T-helper 2 cell (primary cell): ENCODE measurements around the gene DUSP22.

Experiments used
- DNase-seq, 5 experiments: peaks; one replicate each; pipeline versions ENCODE4 v3.0.0 to v3.0.0-alpha.2; 2012 to 2022

Gene DUSP22

DNA sequence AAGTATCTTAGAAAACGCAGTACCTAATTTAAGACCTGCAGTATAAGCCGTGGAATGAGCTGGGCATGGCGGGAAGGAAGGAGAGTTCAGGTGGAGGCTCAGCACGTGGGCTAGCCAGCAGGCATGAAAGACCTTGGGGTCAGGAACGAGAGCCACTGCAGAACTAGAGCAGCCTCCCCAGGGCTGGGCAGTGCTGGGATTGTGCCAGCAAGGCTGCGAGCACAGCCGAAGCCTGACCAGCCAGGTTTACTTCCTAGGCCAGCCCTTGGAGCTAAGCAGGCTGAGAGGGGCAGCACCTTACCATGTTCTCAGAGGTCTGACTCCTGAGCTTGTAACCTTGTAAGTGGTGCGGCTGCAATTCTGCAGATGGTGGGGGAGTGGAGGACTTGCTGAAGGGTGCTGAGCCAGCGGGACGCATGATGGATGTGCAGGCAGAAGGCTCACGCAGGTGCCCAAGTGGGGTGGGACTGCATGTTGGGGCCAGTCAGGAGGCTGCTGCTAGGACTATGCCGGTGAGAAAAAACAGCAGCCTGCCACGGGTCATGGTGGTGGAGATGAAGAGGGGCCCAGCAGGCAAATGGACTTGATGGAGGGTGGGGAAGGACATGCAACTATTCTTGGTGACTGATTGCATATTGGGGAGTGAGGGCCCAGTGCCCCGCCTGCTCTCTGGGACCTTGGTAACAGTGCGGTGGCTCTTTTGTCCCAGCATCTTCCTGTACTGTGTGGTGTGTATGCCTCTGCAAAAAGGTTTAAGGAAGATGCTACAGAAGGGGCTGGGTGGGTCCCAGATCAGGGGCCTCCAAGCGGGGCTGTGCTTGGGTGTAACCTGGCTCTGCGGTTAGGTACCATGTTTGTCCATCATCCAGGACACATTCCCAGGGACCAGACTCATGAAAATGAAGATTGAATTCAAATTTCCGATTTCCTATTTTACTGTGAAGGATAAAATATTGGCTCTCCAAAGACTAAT, 61.6 kb downstream of the DUSP22 start:
- DNase-seq, result no peak

DNA sequence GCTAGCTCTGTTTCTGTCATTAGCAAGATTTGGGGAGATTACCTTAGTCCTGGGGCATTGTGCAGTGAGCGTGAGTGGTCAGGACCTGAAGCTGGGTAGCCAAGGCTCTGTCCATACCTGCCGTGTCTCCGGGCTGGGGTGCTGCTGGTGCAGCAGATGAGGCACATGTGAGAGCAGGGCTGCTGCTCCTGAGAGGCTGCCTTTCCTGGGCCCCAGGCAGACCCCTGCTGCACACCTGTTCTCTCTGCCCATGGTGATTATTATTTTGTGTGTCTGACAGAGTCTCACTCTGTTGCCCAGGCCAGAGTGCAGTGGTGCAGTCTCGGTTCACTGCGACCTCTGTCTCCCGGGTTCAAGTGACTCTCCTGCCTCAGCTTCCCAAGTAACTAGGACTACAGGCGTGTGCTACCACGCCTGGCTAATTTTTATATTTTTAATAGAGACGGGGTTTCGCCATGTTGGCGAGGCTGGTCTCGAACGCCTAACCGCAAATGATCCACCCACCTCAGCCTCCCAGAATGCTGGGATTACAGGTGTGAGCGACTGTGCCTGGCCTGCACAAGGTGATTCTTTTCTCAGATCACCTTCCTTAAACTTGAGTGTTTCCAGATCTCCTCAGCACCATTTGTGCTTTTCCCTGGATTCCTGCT, 62.5 kb downstream of the DUSP22 start:
- DNase-seq, result no peak

DNA sequence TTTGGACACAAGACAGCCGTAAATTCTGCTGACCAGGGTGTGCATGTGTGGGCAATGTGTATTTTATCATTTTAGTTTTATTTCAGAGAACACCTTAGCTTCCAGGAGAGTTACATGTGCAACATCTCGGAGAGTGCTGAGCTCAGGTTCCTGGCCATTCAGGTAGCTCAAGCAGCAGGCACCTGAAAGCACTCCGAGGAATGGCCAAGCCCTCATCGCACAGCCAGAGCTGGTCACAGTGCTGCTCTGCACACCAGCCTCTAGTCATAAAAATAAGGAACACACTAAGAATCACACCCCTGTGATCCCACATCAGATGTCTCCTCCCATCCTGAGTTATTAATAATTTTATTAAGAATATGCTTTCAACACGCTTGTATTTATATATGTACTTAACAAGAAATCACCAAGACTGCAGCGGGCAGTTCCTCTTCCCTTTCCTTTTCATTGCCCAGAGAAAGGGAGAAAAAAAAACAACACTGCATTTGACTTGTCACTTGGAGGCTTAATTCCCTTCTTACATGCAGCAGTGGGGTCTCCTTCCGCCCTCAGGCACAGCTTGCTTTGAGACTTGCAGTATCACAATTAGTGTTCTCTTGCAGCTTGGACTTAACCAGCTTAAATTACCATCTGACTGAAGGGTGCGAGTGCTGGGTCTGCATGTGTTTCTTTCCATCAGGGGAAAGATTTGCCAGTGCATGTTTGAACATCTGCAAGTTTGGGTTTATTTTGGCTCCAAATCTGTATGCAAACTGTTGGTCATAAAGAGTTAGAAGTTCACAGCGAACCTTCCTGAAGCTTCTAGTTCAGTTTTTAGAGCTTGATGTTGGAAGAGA, 63.3 kb downstream of the DUSP22 start:
- no peak for DNase-seq

DNA sequence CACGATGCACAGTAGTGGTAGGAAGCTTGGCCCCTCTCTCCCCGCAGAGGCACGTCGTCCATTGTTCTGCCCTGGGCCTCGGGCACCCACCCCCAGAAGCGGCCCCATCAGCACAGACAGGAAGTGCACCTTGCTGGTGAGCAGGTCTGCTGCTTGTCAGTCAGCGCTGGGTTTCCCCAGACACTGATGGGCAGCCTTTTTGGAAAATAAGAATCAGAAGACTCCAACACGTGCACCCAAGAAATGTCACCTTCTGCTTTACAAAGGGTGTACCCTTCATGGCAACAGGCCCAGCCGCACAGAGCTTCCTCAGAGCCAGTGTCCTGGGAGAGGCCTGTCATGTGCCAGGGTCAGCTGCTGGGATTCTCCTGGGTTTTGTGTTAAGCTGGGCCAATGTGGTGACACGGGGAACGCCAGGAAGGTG, 64.6 kb downstream of the DUSP22 start:
- DNase-seq, result no peak

DNA sequence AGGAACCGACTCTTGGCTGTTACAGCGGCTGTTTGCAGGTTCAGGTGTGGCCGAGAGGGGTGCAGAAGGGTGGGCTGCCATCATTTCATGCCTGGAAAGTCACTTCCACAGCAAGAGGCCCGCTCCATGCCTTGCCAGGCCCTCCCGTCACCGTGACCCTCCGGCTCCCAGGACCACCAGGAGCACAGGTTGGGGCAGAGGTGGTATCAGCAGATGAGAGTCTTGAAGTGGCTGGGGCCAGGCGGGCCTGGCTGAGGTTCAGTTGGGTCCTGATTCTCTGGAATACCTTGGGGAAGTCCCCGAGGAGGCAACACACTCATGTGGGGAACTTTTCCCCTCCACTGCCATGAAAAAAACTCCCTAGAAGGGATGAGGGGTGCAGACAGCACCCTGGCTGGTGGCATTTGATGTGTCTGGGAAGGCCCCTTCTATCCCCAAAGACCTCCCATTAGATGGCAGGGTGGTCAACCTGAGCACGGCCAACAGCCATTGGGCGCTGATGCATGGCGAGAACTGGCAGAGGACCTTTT, 65.0 kb downstream of the DUSP22 start:
- no peak for DNase-seq

DNA sequence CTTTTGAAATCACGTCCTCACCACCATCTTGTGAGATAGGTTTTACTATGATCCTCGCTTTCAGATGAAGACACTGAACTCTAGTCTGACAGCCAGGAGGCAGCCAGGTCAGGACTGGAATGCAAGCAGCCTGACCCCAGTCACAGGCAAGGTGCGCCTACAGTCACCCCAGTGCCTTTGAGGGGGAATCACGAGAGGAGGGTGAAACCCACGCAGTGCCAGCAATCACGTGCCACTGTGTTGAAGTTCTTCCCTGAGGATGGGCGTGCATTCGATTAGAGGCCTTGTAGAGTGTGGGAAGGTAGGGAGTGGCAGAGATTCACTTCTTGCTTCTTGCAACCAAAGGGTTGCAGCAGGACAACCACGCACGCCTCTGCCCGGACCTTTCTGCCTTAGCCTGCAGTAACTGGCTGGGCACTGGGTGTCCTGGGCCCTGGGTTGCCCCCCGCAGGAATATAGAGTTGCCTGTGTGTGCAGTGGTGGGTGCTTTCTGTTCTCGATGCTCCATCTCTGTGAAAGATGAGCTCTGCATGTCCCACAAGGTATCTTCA, 65.6 kb downstream of the DUSP22 start:
- DNase-seq, result no peak

DNA sequence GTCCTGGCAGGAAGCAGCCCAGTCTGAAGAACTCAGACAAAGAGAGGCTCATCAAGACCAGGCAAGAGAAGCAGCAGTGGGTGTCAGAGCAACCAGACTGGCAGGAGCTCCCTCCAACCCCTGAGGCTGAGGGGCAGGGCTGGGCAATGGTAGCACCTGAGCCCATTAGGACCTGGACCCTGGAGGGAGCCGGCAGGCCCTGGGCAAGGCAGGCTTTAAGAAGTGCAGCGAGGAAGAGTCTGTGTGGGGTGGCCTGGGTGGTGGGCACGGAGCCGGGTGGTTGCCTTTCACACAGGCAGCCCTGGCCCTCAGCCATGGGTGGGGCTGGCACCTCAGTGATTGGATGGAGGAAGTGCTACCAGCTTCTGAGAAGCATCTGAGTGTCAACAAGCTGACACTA, 66.1 kb downstream of the DUSP22 start:
- DNase-seq, result no peak

DNA sequence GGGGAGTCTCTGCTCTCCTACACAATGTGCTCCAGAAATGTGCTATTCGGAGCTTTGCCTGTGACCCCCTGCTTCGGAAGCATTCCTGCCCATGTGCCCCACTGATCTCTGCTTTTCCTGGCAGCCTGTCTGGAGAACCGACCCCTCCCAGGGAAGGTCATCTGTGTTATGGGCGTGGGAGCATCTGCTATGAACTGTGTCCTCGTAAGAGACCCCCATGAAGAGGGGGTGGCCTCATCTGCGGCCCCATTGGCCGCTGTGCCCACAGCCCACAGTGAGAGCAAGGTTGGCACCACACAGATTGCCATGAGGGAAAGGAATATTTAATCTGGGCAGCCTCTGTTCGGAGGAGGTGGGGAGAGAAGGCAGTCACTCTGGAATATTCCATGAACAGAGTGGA, 66.6 kb downstream of the DUSP22 start:
- DNase-seq, result no peak

DNA sequence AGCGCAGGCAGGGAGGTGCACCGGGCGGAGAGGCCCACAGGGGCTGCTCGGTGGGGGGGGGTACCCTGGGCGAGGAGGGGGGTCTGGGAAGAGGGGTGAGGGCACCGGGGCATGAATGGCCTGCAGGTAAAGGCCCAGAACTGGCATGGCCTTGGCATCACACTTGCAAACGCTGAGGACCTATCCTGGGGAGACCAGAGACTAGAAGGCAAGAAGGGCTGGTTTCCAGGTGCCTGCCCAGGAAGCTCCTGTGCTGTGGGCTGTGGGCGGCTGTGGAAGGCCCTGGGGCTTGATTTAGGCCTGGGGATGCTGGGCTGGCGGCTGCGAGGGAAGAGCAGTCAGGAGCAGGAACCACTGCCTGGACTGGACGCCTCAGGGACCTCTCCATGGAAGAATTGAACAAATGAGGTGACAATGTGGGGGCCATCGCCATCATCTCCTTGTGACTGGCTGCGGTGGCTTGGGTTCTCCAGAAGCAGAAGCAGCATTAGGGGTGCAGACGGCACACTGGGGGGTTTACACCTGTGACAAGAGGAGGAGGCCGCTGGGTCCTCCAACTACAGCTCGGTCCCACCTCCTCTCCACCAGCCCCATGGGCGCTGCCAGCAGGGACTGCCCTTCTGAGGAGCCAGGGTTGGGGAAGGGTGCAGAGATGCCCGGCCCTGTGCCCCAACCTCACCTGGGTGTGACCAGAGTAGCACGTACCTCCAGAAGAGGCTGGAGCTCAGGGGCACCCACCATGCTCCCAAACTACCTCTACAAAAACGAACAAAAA, 67.2 kb downstream of the DUSP22 start:
- DNase-seq, result no peak

DNA sequence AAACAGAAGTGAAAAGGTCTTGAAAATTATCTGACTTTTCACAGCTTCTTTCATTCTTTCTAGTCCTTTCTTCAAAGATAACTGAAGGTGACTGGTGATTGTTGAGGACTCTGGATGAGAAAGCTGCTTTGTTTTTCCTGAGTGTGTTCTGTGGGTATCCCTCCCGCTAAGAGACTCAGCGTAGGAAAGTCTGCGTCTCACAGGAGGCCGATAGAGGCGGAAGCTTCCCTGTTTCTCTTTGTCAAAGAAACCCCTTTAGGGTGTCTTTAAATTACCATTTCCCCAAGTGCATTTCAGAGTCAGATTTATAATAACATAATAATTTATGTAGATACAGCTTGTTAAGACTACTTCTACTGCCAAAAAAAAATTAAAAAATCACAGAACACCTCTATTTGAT, 68.1 kb downstream of the DUSP22 start:
- DNase-seq, result no peak

DNA sequence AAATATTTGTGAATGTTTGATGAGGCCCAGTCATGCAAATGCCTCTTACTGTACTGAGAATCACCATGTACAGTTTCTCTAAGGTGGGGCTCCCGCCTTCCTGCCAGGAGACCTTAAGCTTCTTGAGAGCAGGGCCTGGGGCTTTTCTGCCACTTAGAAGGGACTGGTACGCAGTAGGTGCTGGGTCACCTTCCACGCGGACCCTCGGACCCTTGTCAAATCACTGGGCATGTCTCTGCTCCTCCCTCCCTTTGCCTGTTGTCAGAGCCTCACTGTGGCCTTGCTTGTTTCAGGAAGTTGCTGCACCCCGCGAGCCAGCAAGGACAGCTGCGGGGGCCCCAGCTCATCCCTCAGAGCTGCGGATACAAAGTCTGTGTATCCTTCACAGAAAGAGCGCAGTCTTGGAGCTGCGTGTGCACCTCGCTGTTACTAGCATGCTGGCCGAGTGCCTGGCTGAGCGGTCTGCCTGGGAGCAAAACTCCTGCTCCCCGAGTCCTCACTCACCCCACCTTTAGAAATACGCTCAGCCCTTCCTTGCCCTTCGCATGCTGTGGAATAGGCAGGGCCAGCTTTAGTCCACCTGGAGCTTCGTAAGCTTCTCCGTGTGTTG, 68.6 kb downstream of the DUSP22 start:
- no peak for DNase-seq

DNA sequence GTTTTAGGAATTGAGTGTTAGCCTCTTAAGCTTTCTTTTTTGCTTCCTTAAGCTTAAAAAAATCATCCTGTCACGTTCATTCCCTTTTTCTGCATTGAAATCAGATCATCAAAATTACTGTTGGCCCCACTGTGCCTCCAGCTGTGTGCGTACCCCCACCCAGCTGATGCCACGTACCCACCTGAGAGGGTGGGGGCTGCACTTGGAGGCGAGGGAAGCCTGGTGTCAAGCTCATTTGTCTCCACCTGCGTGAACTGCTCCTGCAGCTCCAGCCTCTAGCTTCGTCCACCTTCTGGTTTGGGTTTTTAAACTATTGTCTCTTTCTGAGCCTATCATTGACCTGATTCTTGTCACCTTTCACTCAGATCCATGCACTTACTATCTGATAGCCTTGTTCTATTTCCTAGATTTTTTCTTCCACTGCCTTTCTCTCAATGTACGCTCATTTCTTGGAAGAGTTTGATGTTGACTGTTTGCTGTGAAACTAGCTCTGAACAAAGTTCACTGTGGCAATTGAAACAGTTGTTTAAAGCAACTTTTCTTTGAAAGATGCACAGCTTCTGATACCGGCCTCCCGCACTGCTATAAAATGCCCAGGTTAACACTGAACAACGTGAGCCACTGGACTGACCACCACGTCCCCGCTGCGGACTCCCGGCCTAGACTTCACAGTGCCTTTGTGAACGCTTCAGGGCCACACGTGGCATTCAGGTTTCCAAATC, 69.3 kb downstream of the DUSP22 start:
- DNase-seq, result no peak

DNA sequence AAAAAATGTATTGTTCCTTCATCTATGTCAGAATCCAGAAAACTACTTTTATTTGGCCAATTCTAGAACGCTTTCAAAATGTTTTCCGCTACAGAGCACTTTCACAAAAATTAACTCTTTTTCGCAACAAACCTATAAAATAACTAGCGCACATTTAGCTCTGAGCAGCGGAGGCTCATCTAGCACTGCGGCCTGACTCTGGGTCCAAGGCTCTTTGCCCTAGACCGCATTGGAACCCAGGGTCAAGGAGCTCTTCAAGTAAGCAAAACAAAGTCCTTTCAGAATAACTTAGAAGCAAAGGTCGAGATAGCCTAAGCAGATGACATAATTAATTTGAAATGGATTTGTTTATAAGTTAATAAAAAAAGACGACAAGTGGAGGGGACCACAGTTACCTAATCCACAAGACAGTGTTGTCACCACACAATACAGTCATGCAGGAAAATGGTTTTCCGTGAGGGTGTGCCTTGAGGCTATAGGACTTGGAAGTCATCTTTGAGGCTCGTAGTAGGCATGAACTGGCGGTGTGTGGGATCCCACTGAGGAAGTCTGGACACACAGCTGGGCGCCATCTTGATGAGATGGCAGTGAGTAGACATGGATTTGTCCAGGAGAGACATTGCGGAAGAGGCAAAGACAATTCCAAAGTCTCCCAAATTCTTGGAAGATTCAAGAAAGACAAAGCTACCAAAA, 70.1 kb downstream of the DUSP22 start:
- DNase-seq, result no peak

DNA sequence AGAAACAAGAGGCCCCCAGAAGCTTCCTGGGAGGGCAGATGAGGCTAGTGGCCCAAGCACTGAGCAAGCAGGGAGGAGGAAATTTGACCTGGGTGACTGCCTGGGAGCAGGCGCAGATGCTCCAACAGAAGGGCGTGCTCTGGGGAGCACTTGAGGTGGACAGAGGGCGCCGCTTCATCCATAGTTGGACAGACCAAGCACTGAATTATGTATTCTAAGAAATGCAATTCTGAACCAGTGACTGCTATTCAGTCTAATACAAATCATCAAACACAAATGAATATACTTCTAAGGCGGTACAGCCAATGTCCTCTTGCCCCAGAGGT, 70.6 kb downstream of the DUSP22 start:
- no peak for DNase-seq

DNA sequence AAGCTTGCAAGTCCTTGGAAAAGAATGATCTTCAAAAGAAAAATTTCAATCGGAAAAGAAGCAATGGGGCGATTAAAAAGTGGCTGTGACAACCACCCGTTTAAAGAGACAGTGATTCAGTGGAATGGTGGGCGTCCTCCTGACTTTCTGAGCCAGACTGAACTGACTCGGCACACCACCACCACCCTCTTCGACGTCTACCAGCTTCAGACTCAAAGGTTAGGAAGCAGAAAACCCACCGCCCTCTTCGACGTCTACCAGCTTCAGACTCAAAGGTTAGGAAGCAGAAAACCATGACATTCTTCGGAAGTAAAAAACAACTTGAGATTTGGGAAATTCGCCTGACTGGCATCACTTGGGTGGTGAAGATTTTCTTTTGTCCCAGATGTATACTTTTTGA, 71.0 kb downstream of the DUSP22 start:
- DNase-seq, result no peak

DNA sequence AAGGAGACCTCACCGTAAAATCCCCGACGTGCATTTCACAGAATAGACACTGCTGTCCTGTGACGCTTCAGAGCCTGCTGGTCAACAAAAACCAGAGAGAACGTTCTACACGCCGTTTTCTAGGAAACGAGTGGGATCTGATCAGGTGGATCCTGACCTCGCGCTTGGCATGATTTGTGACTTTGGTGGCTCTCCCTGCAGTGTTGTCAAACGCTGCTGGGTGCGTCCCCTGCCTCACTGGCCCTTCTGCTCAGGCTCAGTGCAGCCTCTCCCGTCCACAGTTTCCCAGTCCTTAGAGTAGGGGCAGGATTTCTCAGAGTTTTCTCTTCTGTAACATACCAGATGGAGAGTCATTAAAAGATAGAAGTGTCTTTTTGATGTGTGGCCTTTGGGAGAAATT, 71.6 kb downstream of the DUSP22 start:
- DNase-seq, result no peak

DNA sequence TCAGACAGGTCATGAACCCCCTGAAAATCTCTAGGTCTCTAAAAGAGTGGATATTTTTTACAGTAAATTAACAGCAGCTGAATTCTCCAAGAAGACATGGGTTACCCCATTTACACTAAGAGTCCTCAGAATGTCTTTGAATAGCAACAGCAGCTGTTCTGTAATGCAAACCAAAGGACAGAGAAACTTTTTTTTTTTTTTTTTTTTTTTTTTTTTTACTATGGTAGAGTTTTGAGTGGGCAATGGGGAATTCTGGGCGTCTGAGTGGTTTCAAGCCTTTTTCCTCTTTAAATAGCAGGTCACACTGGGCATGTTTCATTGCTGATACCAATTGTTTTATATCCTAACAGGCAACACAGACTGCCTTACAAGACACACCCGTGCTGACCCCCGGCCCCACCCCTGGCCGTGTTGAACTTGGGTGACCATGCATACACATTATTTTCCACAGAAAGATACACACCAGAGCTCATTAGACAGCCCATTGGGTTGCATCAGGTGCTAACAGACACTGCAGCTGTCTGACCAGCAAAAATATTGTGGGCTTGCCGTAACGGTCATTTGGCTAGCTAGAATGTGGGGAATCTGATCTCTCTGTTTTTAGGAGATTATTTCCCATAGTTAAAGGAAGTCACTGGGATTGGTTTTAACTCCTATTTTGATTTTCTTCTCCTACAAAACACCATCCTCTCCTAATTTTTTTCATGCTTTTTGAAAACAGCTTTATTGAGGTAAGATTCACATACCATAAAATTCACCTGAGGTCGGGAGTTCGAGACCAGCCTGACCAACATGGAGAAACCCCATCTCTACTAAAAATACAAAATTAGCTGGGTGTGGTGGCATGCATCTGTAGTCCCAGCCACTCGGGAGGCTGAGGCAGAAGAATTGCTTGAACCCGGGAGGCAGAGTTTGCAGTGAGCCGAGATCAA, 72.6 kb downstream of the DUSP22 start:
- no peak for DNase-seq

DNA sequence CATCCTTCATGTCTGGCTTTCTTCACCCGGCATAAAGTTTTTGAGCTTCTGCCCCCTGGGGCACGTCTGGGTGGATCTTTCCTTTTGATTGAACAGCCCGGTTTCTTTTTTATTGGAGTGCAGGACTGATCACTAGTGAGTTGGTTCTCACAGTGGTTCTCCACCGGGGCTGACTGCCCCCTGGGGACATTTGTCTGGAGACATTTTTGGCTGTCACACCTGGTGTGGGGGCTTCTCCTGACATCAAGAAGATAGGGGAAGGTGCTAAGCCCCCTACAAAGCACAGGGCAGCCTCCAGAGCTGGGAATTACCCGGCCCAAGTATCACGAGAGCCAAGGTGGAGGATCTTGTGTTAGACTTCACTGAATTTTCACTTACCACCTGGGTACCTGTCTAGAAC, 73.5 kb downstream of the DUSP22 start:
- no peak for DNase-seq
